ENCODE data around the gene RUSC1. TPM values are rescaled to one million over a fixed set of nuclear protein-coding genes. Genes with fewer than 3 reads are reported as not detected.
A peak's percentile ranks its signal among the peaks of the same experiment; 100 is the strongest.

The RUSC1 gene, protein sequence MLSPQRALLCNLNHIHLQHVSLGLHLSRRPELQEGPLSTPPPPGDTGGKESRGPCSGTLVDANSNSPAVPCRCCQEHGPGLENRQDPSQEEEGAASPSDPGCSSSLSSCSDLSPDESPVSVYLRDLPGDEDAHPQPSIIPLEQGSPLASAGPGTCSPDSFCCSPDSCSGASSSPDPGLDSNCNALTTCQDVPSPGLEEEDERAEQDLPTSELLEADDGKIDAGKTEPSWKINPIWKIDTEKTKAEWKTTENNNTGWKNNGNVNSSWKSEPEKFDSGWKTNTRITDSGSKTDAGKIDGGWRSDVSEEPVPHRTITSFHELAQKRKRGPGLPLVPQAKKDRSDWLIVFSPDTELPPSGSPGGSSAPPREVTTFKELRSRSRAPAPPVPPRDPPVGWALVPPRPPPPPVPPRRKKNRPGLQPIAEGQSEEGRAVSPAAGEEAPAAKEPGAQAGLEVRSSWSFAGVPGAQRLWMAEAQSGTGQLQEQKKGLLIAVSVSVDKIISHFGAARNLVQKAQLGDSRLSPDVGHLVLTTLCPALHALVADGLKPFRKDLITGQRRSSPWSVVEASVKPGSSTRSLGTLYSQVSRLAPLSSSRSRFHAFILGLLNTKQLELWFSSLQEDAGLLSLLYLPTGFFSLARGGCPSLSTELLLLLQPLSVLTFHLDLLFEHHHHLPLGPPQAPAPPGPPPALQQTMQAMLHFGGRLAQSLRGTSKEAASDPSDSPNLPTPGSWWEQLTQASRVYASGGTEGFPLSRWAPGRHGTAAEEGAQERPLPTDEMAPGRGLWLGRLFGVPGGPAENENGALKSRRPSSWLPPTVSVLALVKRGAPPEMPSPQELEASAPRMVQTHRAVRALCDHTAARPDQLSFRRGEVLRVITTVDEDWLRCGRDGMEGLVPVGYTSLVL
- 42.6 to 49.1 TPM (median 43.9 TPM) in 3 replicates for total RNA-seq
- long read RNA-seq, transcript RUSC1-203 (9 exons, 1,968 nt) = minor isoform, 9 of 89 reads
- long read RNA-seq, transcript RUSC1-201 (8 exons, 2,163 nt) = minor isoform, 7 of 89 reads
- long read RNA-seq, transcript RUSC1-202 (9 exons, 2,503 nt) = minor isoform, 8 of 89 reads
- long read RNA-seq, transcript RUSC1-214 (8 exons, 1,700 nt) = major isoform, 15 of 89 reads
- long read RNA-seq, partial matches to known transcripts = 22 of 89 reads
- long read RNA-seq, other reads (novel, unspliced or antisense) = 20 of 89 reads

DNA sequence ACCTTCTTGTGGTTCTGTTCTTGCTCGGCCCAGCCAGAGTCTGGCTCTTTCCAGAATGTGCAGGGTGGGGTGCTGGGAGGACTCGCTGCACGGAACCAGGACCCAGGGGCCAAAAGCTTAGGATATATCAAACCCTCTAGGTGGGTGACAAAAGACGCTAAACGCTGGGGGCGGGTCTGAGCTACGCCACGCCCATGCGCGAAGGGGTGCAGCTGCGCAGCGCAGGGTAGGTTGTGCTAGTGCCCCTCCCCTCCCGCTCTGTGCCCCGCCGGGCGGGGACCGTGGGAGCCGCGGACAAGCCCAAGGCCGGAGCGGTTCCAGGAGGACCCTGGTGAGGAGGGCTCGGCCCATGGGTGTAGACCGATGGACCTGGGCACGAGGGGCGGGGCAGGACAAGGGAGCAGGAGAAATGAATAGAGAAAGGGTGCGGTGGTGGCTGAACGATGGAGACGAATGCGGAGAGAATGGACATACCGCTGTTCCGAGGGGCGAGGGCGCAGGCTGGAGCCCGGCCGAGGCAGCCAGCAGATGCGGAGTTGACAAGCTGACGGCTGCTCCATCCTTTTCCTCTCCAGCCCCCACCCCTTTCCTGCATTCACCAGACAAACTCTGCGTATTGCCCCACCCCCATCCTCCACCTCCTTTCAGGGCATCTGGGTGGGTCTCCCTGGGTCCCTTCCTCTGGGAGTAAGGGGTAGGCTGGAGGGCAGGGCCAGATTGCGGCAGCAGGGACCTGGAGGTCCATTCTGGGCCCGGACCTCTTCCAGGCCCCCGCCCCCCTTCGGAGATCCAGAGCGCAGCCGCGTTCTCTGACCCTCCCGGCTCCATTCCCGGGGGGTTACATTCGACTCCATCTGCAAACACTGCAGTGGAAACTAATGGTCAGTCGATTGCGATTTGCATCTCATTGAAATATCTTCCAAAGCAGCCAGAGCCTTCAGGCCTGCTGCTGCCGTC, at the start of gene RUSC1:
TSS of gene RUSC1 (plus strand) at position 234 of the 957 bp plus-strand sequence. CDS start 880 bp downstream, outside the sequence.
- no peaks in the 10 kb centered on the region for H3K27me3 Mint-ChIP-seq (ENCODE audit: low read depth)
- no peak for DNase-seq (ENCODE audit: low spot score)
- peaks cover 35% of the 10 kb centered on the region for H3K4me1 Mint-ChIP-seq (ENCODE audit: low read depth)
- TF ChIP-seq, protein P1, sequence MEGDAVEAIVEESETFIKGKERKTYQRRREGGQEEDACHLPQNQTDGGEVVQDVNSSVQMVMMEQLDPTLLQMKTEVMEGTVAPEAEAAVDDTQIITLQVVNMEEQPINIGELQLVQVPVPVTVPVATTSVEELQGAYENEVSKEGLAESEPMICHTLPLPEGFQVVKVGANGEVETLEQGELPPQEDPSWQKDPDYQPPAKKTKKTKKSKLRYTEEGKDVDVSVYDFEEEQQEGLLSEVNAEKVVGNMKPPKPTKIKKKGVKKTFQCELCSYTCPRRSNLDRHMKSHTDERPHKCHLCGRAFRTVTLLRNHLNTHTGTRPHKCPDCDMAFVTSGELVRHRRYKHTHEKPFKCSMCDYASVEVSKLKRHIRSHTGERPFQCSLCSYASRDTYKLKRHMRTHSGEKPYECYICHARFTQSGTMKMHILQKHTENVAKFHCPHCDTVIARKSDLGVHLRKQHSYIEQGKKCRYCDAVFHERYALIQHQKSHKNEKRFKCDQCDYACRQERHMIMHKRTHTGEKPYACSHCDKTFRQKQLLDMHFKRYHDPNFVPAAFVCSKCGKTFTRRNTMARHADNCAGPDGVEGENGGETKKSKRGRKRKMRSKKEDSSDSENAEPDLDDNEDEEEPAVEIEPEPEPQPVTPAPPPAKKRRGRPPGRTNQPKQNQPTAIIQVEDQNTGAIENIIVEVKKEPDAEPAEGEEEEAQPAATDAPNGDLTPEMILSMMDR (IDR thresholded peaks at IDR 0.05) = no peak
- H3K27ac Mint-ChIP-seq (ENCODE audit: unreplicated experiment) = peak within 1 kb of the TSS; percentile 81
- H3K9me3 Mint-ChIP-seq (ENCODE audit: low read depth) = no peaks in the 10 kb centered on the region
- H3K36me3 Mint-ChIP-seq (ENCODE audit: low read depth) = peaks cover 4% of the 10 kb centered on the region
- H3K4me3 Mint-ChIP-seq (ENCODE audit: unreplicated experiment) = peak within 1 kb of the TSS; percentile 66

DNA sequence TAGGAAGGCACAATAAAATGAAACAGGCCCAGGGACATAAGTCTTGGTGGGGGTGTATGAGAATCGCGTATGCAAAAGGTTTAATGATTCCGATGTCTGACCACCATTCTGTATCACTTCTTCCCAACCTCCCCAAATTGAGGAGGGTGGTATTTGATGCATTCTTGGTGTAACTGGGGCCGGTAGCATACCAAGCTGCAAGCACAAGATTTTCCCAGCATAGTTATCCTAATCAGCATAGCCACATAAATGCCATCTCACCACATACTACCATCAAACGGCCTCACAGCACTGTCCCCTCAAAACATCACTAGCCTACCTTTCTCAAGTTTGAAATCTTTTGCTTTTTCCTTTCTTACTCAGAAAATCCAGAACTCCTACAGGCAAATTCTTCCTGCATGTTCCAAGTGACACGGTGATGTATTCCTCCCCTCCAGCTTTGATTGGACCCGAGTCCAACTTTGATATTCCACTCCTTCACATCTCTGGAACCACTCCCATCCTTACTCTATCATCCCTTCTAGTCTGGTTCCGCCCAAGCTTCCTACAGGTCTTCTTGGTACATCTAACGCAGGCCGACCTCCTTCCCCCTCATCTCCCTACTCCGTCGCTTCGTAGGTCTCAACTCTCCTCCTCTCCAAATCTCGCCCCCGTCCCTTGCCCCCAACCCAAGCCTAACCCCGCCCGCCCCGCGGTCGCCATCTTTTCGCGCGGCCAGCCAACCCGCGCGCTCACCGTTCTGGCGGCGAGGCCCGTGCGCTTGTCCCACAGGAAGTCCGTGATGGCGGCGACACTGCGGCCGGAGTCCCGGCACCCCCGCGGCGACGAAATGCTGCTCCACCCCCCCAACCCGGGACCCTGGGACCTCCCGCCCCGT, 48.0 kb upstream of the RUSC1 start:
- H3K36me3 Mint-ChIP-seq (ENCODE audit: low read depth) = peaks cover 15% of the 10 kb centered on the region

DNA sequence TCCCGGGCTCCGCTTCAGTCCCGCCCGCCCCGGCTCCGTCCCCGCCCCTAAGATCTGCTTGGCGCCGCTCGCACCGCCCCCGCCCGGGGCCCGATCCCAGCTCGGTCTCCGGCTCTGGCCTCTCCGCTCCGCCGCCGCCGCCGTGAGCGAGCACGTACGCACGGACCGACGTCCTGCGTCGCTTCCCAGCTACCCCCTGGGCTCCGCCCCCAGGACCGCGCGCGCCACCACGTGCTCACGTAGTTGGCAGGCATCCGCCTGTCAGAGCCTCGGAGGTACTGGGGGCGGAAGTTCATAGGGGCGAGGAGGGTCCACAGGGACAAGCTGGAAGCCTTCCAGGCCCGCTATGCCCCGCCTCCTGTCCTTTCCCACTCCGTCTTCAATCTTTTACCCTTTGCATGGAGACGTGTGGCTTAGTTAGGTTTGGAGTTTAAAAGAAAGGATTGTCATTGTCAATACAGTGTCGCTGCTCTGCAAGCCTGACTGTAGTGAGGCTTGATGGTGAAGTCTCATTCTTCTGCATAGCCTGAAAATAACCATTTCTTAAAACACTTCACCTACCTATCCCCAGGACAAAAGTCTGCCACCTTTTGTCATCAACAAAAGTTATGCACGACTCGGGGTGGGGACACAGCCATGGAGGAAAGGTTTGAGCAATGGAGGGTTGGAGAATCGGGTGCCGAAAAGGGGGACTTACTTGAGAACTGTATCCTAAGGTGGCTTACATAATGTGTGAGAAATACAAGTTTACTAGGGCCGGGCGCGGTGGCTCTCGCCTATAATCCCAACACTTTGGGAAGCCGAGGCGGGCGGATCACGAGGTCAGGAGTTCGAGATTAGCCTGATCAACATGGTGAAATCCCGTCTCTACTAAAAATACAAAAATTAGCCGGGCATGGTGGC, 47.1 kb upstream of the RUSC1 start, which contains the start of gene CLK2:
TSS of gene CLK2 (minus strand) at position 162 of the 903 bp plus-strand sequence. CDS start 2,527 bp downstream, outside the sequence.
- peaks cover 34% of the 10 kb centered on the region for H3K4me1 Mint-ChIP-seq (ENCODE audit: low read depth)
- DNase-seq (ENCODE audit: low spot score) = peak; percentile 98
- peak within 1 kb of the TSS; percentile 96 for H3K4me3 Mint-ChIP-seq (ENCODE audit: unreplicated experiment)
- TF ChIP-seq, protein P1 (IDR thresholded peaks at IDR 0.05) = peak; percentile 26
- H3K27ac Mint-ChIP-seq (ENCODE audit: unreplicated experiment) = peak within 1 kb of the TSS; percentile 97
- no peaks in the 10 kb centered on the region for H3K27me3 Mint-ChIP-seq (ENCODE audit: low read depth)
- no peaks in the 10 kb centered on the region for H3K9me3 Mint-ChIP-seq (ENCODE audit: low read depth)
- H3K36me3 Mint-ChIP-seq (ENCODE audit: low read depth) = peaks cover 12% of the 10 kb centered on the region

More for the DNA sequence above, 48.0 kb upstream of the RUSC1 start:
- Mint-ChIP-seq H3K4me3 (ENCODE audit: unreplicated experiment) (peak overlapping the region; percentile 96), H3K9me3 (ENCODE audit: low read depth) (no peaks in the 10 kb centered on the region), H3K27me3 (ENCODE audit: low read depth) (no peaks in the 10 kb centered on the region), H3K27ac (ENCODE audit: unreplicated experiment) (peak overlapping the region; percentile 97), H3K4me1 (ENCODE audit: low read depth) (peaks cover 33% of the 10 kb centered on the region)
- TF ChIP-seq, protein P1 (IDR thresholded peaks at IDR 0.05) = no peak
- peak; percentile 26 for DNase-seq (ENCODE audit: low spot score)

Measured in chondrocyte (in vitro differentiated cells).